Smooth muscle cell (in vitro differentiated cells): ENCODE data around the gene BEST4. TPM values are rescaled to one million over a fixed set of nuclear protein-coding genes. Genes with fewer than 3 reads are reported as not detected.
"Not testable (repeated sequence)": the region's sequence is repeated elsewhere in the genome, so short reads cannot be mapped to it uniquely, and the experiment has no call there.

Experiments used
- DNase-seq: peaks from one replicate; lab custom pipeline; 2025; ENCODE audit not compliant: unreplicated experiment; lab: John Stamatoyannopoulos, UW
- H2AFZ ChIP-seq: fragments of 200-600 bp; sonication (generic); 2 replicates; pipeline ENCODE4 v1.6.0; 2016; ENCODE audit warnings: antibody characterized with exemption, low read depth, mild to moderate bottlenecking
- H3F3A ChIP-seq: fragments of 200-600 bp; sonication (generic); 2 replicates; pipeline ENCODE4 v1.6.0; 2017; ENCODE audit warnings: antibody characterized with exemption, low read depth
- H3K27ac ChIP-seq: fragments of 200-600 bp; sonication (generic); 2 replicates; pipeline ENCODE4 v1.5.1; 2016; ENCODE audit warnings: low read depth, mild to moderate bottlenecking
- H3K27me3 ChIP-seq: fragments of 200-600 bp; sonication (generic); 2 replicates; pipeline ENCODE4 v1.6.1; 2016; ENCODE audit warnings: low read depth, mild to moderate bottlenecking
- H3K36me3 ChIP-seq: fragments of 200-600 bp; sonication (generic); 2 replicates; pipeline ENCODE4 v1.5.1; 2016; ENCODE audit warnings: low read depth
- H3K4me1 ChIP-seq: fragments of 200-600 bp; sonication (generic); 2 replicates; pipeline ENCODE4 v1.5.1; 2016; ENCODE audit warnings: low read depth
- H3K4me2 ChIP-seq: fragments of 200-600 bp; sonication (generic); 2 replicates; pipeline ENCODE4 v1.6.0; 2016; ENCODE audit warnings: mild to moderate bottlenecking
- H3K4me3 ChIP-seq: fragments of 200-600 bp; sonication (generic); 2 replicates; pipeline ENCODE4 v1.5.1; 2016; ENCODE audit warnings: mild to moderate bottlenecking
- H3K79me2 ChIP-seq: fragments of 200-600 bp; sonication (generic); 2 replicates; pipeline ENCODE4 v1.6.0; 2016; ENCODE audit warnings: low read depth, mild to moderate bottlenecking
- H3K9ac ChIP-seq: fragments of 200-600 bp; sonication (generic); 2 replicates; pipeline ENCODE4 v1.6.0; 2016; ENCODE audit warnings: low read depth
- H3K9me3 ChIP-seq: fragments of 200-600 bp; sonication (generic); replicated peaks from 2 replicates; pipeline ENCODE4 v1.5.1; 2016; ENCODE audit warnings: low read depth
- H4K20me1 ChIP-seq: fragments of 200-600 bp; sonication (generic); 2 replicates; pipeline ENCODE4 v1.6.0; 2016; ENCODE audit warnings: low read depth
- CTCF ChIP-seq: fragments of 200-600 bp; sonication (generic); IDR thresholded peaks from 2 replicates; pipeline ENCODE4 v1.5.1; 2017; ENCODE audit warnings: borderline replicate concordance, mild to moderate bottlenecking, antibody characterized with exemption; ENCODE audit not compliant: insufficient read depth, poor library complexity, severe bottlenecking
- WGBS: methylation state at CpG from one replicate; pipeline ENCODE4 v1.1.7; 2016; ENCODE audit warnings: low lambda C conversion rate; 5-methylcytosine and 5-hydroxymethylcytosine counted together
- polyA plus RNA-seq: library from polyadenylated mRNA; unstranded; fragments of >200 nt; fragmentation: Nextera tagmentation; extraction: Ambion mirVana; gene quantifications from 2 replicates; pipeline ENCODE4 v1.2.1, GENCODE V29; 2016
- total RNA-seq: library from RNA; depleted of rRNA; stranded (reverse); fragments of >200 nt; gene quantifications from 2 replicates; pipeline ENCODE4 v1.2.3, GENCODE V29; 2014

The BEST4 gene
- total and polyA plus RNA-seq, 2 experiments from 2014 or later = 0.54 to 0.78 TPM

- Histone ChIP-seq H4K20me1 (peaks cover 34% of the 10 kb centered on the region), H3K27me3 (no peaks in the 10 kb centered on the region), H3K9ac (no peak overlapping the region), H3K4me1 (peaks cover 16% of the 10 kb centered on the region), H3F3A (peaks cover 7% of the 10 kb centered on the region), H3K79me2 (peaks cover 35% of the 10 kb centered on the region), H3K36me3 (no peaks in the 10 kb centered on the region), H3K4me3 (no peak overlapping the region), H3K4me2 (peak overlapping the region; percentile 91), H3K27ac (peak overlapping the region; percentile 80), H2AFZ (no peak overlapping the region), H3K9me3 (no peaks in the 10 kb centered on the region)
- WGBS = 95% methylated on average over 9 of the region's 10 CpGs
- no peak for TF ChIP-seq CTCF
- no peak for DNase-seq
Observed at GRCh38 chr1:44798481-44799365, 10.8 kb upstream of the BEST4 start.

- H3K27me3 ChIP-seq, H3F3A ChIP-seq, H3K4me3 ChIP-seq, H3K9me3 ChIP-seq, H3K36me3 ChIP-seq, H2AFZ ChIP-seq, H3K27ac ChIP-seq, DNase-seq, H3K9ac ChIP-seq, H3K4me2 ChIP-seq: not testable (repeated sequence)
- WGBS = 95% methylated on average over 8 of the region's 8 CpGs
- Histone ChIP-seq H3K4me1 (peaks cover 16% of the 10 kb centered on the region), H3K79me2 (peaks cover 26% of the 10 kb centered on the region), H4K20me1 (peaks cover 26% of the 10 kb centered on the region)
Observed at GRCh38 chr1:44797886-44798285, 9.9 kb upstream of the BEST4 start.

DNA sequence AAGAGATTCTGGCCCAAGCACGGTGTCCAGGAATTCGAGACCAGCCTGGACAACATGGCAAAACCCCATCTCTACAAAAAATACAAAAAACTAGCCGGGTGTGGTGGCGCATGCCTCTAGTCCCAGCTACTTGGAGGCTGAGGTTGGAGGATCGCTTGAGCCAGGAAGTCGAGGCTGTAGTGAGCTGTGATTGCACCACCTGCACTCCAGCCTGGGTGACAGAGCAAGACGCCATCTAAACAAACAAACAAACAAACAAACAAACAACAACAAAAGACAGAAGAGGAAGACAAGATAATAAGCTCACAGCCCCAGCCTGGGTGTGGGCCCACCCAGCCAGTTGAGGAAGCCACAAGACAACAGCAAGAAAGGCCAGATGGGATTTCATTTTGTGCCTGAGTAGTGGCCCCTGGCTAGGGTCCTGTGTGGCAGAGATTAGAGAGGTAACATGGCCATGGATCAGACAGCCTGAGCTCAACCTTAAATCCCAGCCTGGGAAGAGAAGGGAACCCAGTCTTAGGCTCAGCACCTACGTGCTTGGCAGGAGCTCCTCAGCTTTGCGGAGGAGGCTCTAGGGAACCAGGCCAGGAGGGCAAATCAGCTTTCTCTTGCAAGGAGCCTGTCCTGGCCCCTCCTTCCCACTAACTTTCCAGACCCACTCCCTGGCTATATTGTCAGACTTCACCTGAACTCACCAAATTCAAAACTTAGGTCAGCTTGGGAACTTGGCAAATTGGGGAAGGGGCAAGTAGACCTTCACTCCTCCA, 4.9 kb upstream of the BEST4 start:
- Histone ChIP-seq H3K4me2 (no peak overlapping the region), H3K4me3 (no peak overlapping the region), H3K9me3 (no peaks in the 10 kb centered on the region), H2AFZ (no peak overlapping the region), H3K9ac (no peak overlapping the region), H3K4me1 (no peaks in the 10 kb centered on the region), H3K27ac (no peak overlapping the region), H4K20me1 (no peaks in the 10 kb centered on the region), H3K27me3 (no peaks in the 10 kb centered on the region), H3K36me3 (no peaks in the 10 kb centered on the region), H3F3A (no peaks in the 10 kb centered on the region), H3K79me2 (no peaks in the 10 kb centered on the region)
- 96% methylated on average over 9 of the region's 9 CpGs for WGBS
- no peak for DNase-seq
- TF ChIP-seq CTCF = no peak
